Neuron (in vitro differentiated cells): ENCODE results near the gene CHAC1.
"Not testable (repeated sequence)": the region's sequence is repeated elsewhere in the genome, so short reads cannot be mapped to it uniquely, and the experiment has no call there.

Source experiments
- H2AFZ ChIP-seq: one replicate; pipeline ENCODE4 v1.6.1; 2013; ENCODE audit warnings: low read depth, mild to moderate bottlenecking, inconsistent platforms, low read length, moderate library complexity
- H3K27me3 ChIP-seq: one replicate; pipeline ENCODE4 v1.6.1; 2013; ENCODE audit warnings: low read length; ENCODE audit not compliant: insufficient read depth
- H3K36me3 ChIP-seq: one replicate; pipeline ENCODE4 v1.6.1; 2013; ENCODE audit warnings: low read length; ENCODE audit not compliant: insufficient read depth
- H3K4me1 ChIP-seq: one replicate; pipeline ENCODE4 v1.6.1; 2013; ENCODE audit warnings: low read length; ENCODE audit not compliant: insufficient read depth
- H3K4me3 ChIP-seq: 2 replicates; pipeline ENCODE4 v1.5.1; 2013; ENCODE audit warnings: mild to moderate bottlenecking, low read length, moderate library complexity
- H3K9me3 ChIP-seq: one replicate; pipeline ENCODE4 v1.6.1; 2013; ENCODE audit warnings: low read length

The CHAC1 gene

GRCh38 chr15:40949756-40950207 lies 3.5 kb upstream of the CHAC1 start:
- no peaks in the 10 kb centered on the region for H3K36me3 ChIP-seq
- no peak overlapping the region for H3K4me3 ChIP-seq
- no peaks in the 10 kb centered on the region for H3K9me3 ChIP-seq

GRCh38 chr15:40951764-40952163 lies 1.5 kb upstream of the CHAC1 start:
- H3K4me3 ChIP-seq: no peak overlapping the region
- no peaks in the 10 kb centered on the region for H3K9me3 ChIP-seq
- H3K27me3 ChIP-seq: peaks cover 22% of the 10 kb centered on the region

More at GRCh38 chr15:40949756-40950207, 3.5 kb upstream of the CHAC1 start:
- H2AFZ ChIP-seq: no peak overlapping the region
- H3K4me1 ChIP-seq: no peaks in the 10 kb centered on the region
- peaks cover 22% of the 10 kb centered on the region for H3K27me3 ChIP-seq

GRCh38 chr15:40952301-40952900 lies 870 bp upstream of the CHAC1 start:
- H3K4me1 ChIP-seq: no peaks in the 10 kb centered on the region
- H3K4me3 ChIP-seq: peak overlapping the region; percentile 58
- peaks cover 22% of the 10 kb centered on the region for H3K27me3 ChIP-seq
- H2AFZ ChIP-seq: peak overlapping the region; percentile 86
- H3K36me3 ChIP-seq: no peaks in the 10 kb centered on the region
- H3K9me3 ChIP-seq: no peaks in the 10 kb centered on the region

More at GRCh38 chr15:40951764-40952163, 1.5 kb upstream of the CHAC1 start:
- Histone ChIP-seq H2AFZ (no peak overlapping the region), H3K36me3 (no peaks in the 10 kb centered on the region), H3K4me1 (no peaks in the 10 kb centered on the region)

GRCh38 chr15:40953713-40954074 lies 423 bp downstream of the CHAC1 start:
- no peaks in the 10 kb centered on the region for H3K9me3 ChIP-seq
- H2AFZ ChIP-seq: peak overlapping the region; percentile 86
- no peaks in the 10 kb centered on the region for H3K4me1 ChIP-seq
- peaks cover 13% of the 10 kb centered on the region for H3K27me3 ChIP-seq
- peak overlapping the region; percentile 58 for H3K4me3 ChIP-seq
- no peaks in the 10 kb centered on the region for H3K36me3 ChIP-seq

GRCh38 chr15:40954158-40954848 lies 1.0 kb downstream of the CHAC1 start:
- not testable (repeated sequence) for H3K36me3 ChIP-seq, H3K27me3 ChIP-seq, H3K9me3 ChIP-seq, H3K4me1 ChIP-seq
- peak overlapping the region; percentile 58 for H3K4me3 ChIP-seq
- H2AFZ ChIP-seq: peak overlapping the region; percentile 86

GRCh38 chr15:40955141-40955903 lies 2.1 kb downstream of the CHAC1 start:
- Histone ChIP-seq H3K4me3 (no peak overlapping the region), H3K4me1 (peaks cover 4% of the 10 kb centered on the region), H3K36me3 (no peaks in the 10 kb centered on the region), H2AFZ (no peak overlapping the region), H3K27me3 (peaks cover 3% of the 10 kb centered on the region), H3K9me3 (no peaks in the 10 kb centered on the region)

GRCh38 chr15:40955930-40956540 lies 2.8 kb downstream of the CHAC1 start:
- Histone ChIP-seq H3K27me3 (peaks cover 3% of the 10 kb centered on the region), H3K36me3 (no peaks in the 10 kb centered on the region), H2AFZ (no peak overlapping the region), H3K4me1 (peaks cover 4% of the 10 kb centered on the region), H3K4me3 (no peak overlapping the region), H3K9me3 (no peaks in the 10 kb centered on the region)

GRCh38 chr15:40956541-40956982 lies 3.3 kb downstream of the CHAC1 start:
- peaks cover 3% of the 10 kb centered on the region for H3K27me3 ChIP-seq
- H2AFZ ChIP-seq: no peak overlapping the region
- H3K4me3 ChIP-seq: no peak overlapping the region
- no peaks in the 10 kb centered on the region for H3K36me3 ChIP-seq
- H3K9me3 ChIP-seq: no peaks in the 10 kb centered on the region
- H3K4me1 ChIP-seq: peaks cover 4% of the 10 kb centered on the region

- peaks cover 4% of the 10 kb centered on the region for H3K4me1 ChIP-seq
- no peaks in the 10 kb centered on the region for H3K36me3 ChIP-seq
- no peaks in the 10 kb centered on the region for H3K9me3 ChIP-seq
- no peak overlapping the region for H3K4me3 ChIP-seq
- H3K27me3 ChIP-seq: peaks cover 3% of the 10 kb centered on the region
- H2AFZ ChIP-seq: no peak overlapping the region
Observed at GRCh38 chr15:40957041-40957555, 3.8 kb downstream of the CHAC1 start.

- Histone ChIP-seq H3K27me3 (peaks cover 3% of the 10 kb centered on the region), H3K4me1 (peaks cover 4% of the 10 kb centered on the region)
Observed at GRCh38 chr15:40957581-40958051, 4.3 kb downstream of the CHAC1 start.

GRCh38 chr15:40958146-40958545 lies 4.9 kb downstream of the CHAC1 start:
- Histone ChIP-seq H3K4me1 (peaks cover 4% of the 10 kb centered on the region), H3K9me3 (peaks cover 2% of the 10 kb centered on the region), H3K4me3 (no peak overlapping the region), H3K27me3 (peaks cover 3% of the 10 kb centered on the region), H2AFZ (no peak overlapping the region), H3K36me3 (no peaks in the 10 kb centered on the region)

More at GRCh38 chr15:40957581-40958051, 4.3 kb downstream of the CHAC1 start:
- Histone ChIP-seq H3K4me3 (no peak overlapping the region), H3K9me3 (no peaks in the 10 kb centered on the region), H3K36me3 (no peaks in the 10 kb centered on the region), H2AFZ (no peak overlapping the region)

- Histone ChIP-seq H3K9me3 (peaks cover 2% of the 10 kb centered on the region), H3K4me1 (peaks cover 4% of the 10 kb centered on the region), H3K36me3 (no peaks in the 10 kb centered on the region), H3K4me3 (no peak overlapping the region), H2AFZ (no peak overlapping the region), H3K27me3 (no peaks in the 10 kb centered on the region)
Observed at GRCh38 chr15:40958723-40959122, 5.5 kb downstream of the CHAC1 start.
